HepG2 (cell line): ENCODE results near the gene PLCB1. TPM values are rescaled to one million over a fixed set of nuclear protein-coding genes. Genes with fewer than 3 reads are reported as not detected.
A peak's percentile ranks its signal among the peaks of the same experiment; 100 is the strongest.

Experiments
- ATF7 ChIP-seq, 2 experiments: fragments of 450-650 bp in 1 of 2; sonication (generic) in 1 of 2; formaldehyde crosslinking in 1 of 2; IDR thresholded peaks; 2 replicates each; pipeline versions ENCODE4 v1.4.0 to v1.6.1; 2016 to 2020; ENCODE audit warnings: antibody characterized with exemption in 1 of 2, mild to moderate bottlenecking in 1 of 2, missing genetic modification reagents in 1 of 2
- CBX1 ChIP-seq: IDR thresholded peaks from one replicate; pipeline ENCODE4 v1.6.1; 2016; ENCODE audit warnings: antibody characterized with exemption, low read depth
- CREB1 ChIP-seq, 2 experiments: fragments of 450-650 bp in 1 of 2; IDR thresholded peaks; 2 replicates each; pipeline ENCODE4 v1.6.1; 2016 to 2017; ENCODE audit warnings: control low read depth in 1 of 2, mild to moderate bottlenecking in 1 of 2, missing compliant biosample characterization in 1 of 2, missing genetic modification characterization in 1 of 2
- ELF1 ChIP-seq: sonication (generic); formaldehyde crosslinking; IDR thresholded peaks from 2 replicates; pipeline ENCODE4 v1.4.0; 2020; ENCODE audit warnings: missing genetic modification reagents
- FOXP1 ChIP-seq, 2 experiments: fragments of 450-650 bp in 1 of 2; IDR thresholded peaks; 2 replicates each; pipeline ENCODE4 v1.6.1; 2017 to 2018; ENCODE audit warnings: antibody characterized with exemption in 1 of 2
- GTF3A ChIP-seq: sonication (generic); formaldehyde crosslinking; conservative IDR thresholded peaks from 2 replicates; pipeline ENCODE4 v1.4.0; 2020; ENCODE audit warnings: mild to moderate bottlenecking, missing genetic modification reagents
- KLF13 ChIP-seq: sonication (generic); formaldehyde crosslinking; IDR thresholded peaks from 2 replicates; pipeline ENCODE4 v1.4.0; 2020; ENCODE audit warnings: mild to moderate bottlenecking, missing genetic modification reagents
- MAFF ChIP-seq: IDR thresholded peaks from 2 replicates; pipeline ENCODE4 v1.6.1; 2011; ENCODE audit warnings: low read depth, low read length, improper control_type of control experiment
- NR1H2 ChIP-seq: sonication (generic); formaldehyde crosslinking; IDR thresholded peaks from 2 replicates; pipeline ENCODE4 v1.8.1; 2022; ENCODE audit warnings: low read depth, missing genetic modification reagents, borderline replicate concordance
- PHF21A ChIP-seq: sonication (generic); formaldehyde crosslinking; IDR thresholded peaks from 2 replicates; pipeline ENCODE4 v1.5.0; 2020; ENCODE audit warnings: mild to moderate bottlenecking, missing genetic modification reagents
- POLR2G ChIP-seq: fragments of 200-400 bp; formaldehyde crosslinking; IDR thresholded peaks from 2 replicates; pipeline ENCODE4 v1.6.1; 2018; ENCODE audit warnings: mild to moderate bottlenecking, low read depth, low read length, moderate library complexity
- RARA ChIP-seq: IDR thresholded peaks from 2 replicates; pipeline ENCODE4 v1.6.1; 2016; ENCODE audit warnings: missing genetic modification reagents, missing compliant biosample characterization
- RARG ChIP-seq: sonication (generic); formaldehyde crosslinking; IDR thresholded peaks from 2 replicates; pipeline ENCODE4 v1.4.0; 2020; ENCODE audit warnings: low read depth, mild to moderate bottlenecking, missing genetic modification reagents
- RBFOX2 ChIP-seq: fragments of 200-400 bp; formaldehyde crosslinking; IDR thresholded peaks from 2 replicates; pipeline ENCODE4 v1.6.1; 2017; ENCODE audit warnings: low read depth, mild to moderate bottlenecking, low read length
- RFX5 ChIP-seq: IDR thresholded peaks from 2 replicates; pipeline ENCODE4 v1.6.1; 2011; ENCODE audit warnings: low read depth, low read length, improper control_type of control experiment
- SMARCC2 ChIP-seq: fragments of 450-650 bp; IDR thresholded peaks from 2 replicates; pipeline ENCODE4 v1.6.1; 2017; ENCODE audit warnings: antibody characterized with exemption, mild to moderate bottlenecking
- SRF ChIP-seq: IDR thresholded peaks from 2 replicates; pipeline ENCODE4 v1.6.1; 2011; ENCODE audit warnings: mild to moderate bottlenecking, low read depth, low read length, moderate library complexity
- SRY ChIP-seq: sonication (generic); formaldehyde crosslinking; IDR thresholded peaks from 2 replicates; pipeline ENCODE4 v1.8.0; 2022; ENCODE audit warnings: mild to moderate bottlenecking, missing genetic modification reagents
- THYN1 ChIP-seq: sonication (generic); formaldehyde crosslinking; IDR thresholded peaks from 2 replicates; pipeline ENCODE4 v1.8.1; 2023; ENCODE audit warnings: low read depth, mild to moderate bottlenecking, moderate library complexity, missing genetic modification reagents, borderline replicate concordance
- TOPORS ChIP-seq: sonication (generic); formaldehyde crosslinking; IDR thresholded peaks from 2 replicates; pipeline ENCODE4 v1.8.0; 2023; ENCODE audit warnings: mild to moderate bottlenecking, missing genetic modification reagents
- ZNF282 ChIP-seq: fragments of 450-650 bp; IDR thresholded peaks from 2 replicates; pipeline ENCODE4 v1.6.1; 2018; ENCODE audit not compliant: partially characterized antibody
- ZNF337 ChIP-seq: sonication (generic); formaldehyde crosslinking; IDR thresholded peaks from 2 replicates; pipeline ENCODE4 v1.5.1; 2020; ENCODE audit warnings: missing genetic modification reagents, low read depth, mild to moderate bottlenecking, borderline replicate concordance
- ZNF468 ChIP-seq: sonication (generic); formaldehyde crosslinking; IDR thresholded peaks from 2 replicates; pipeline ENCODE4 v1.8.0; 2022; ENCODE audit warnings: mild to moderate bottlenecking, moderate library complexity, missing genetic modification reagents
- ZNF780A ChIP-seq: sonication (generic); formaldehyde crosslinking; IDR thresholded peaks from 2 replicates; pipeline ENCODE4 v1.8.0; 2022; ENCODE audit warnings: mild to moderate bottlenecking, missing genetic modification reagents, moderate library complexity
- ZNF841 ChIP-seq: sonication (generic); formaldehyde crosslinking; IDR thresholded peaks from 2 replicates; pipeline ENCODE4 v1.8.1; 2023; ENCODE audit warnings: missing genetic modification reagents, borderline replicate concordance
- ZNF850 ChIP-seq: sonication (generic); formaldehyde crosslinking; conservative IDR thresholded peaks from 2 replicates; pipeline ENCODE4 v1.9.0; 2021; ENCODE audit warnings: mild to moderate bottlenecking, missing genetic modification reagents
- polyA plus RNA-seq, 8 experiments: library from polyadenylated mRNA; depleted of rRNA in 3 of 8; stranded (reverse) in 7 of 8; unstranded in 1 of 8; fragments of >200 nt; fragmentation: Illumina TruSeq in 4 of 8; extraction: Trizol in 4 of 8; gene quantifications; 2 replicates each; pipeline versions ENCODE4 v1.2.1 to v1.2.3, GENCODE V29; 2011 to 2016; ENCODE audit warnings: low read depth in 4 of 8, missing spikeins in 1 of 8, mixed read lengths in 1 of 8; ENCODE audit not compliant: insufficient read depth in 1 of 8
- total RNA-seq, 5 experiments: library from RNA; depleted of rRNA; stranded (reverse); fragments of >200 nt; fragmentation: Illumina TruSeq; extraction: Trizol; gene quantifications; 2 replicates each; pipeline ENCODE4 v1.2.3, GENCODE V29; 2016; ENCODE audit warnings: low read depth in 1 of 5
- TF ChIP-seq, protein P1 (sequence below): sonication (generic); formaldehyde crosslinking; IDR thresholded peaks from 2 replicates; pipeline ENCODE4 v1.5.1; 2020; ENCODE audit warnings: missing genetic modification reagents, mild to moderate bottlenecking, borderline replicate concordance

PLCB1 gene
- total and polyA plus RNA-seq, 2 of the 13 experiments (the other 11 are each of a cell fraction or from before 2014, with no cell fraction given), result 42.4 to 55.9 TPM

GRCh38 chr20:8131598-8132483, at the start of gene PLCB1 (continued):
- TF ChIP-seq NR1H2 (no peak; the same call in 1 of the 2 replicates), CREB1 (IDR thresholded peaks at IDR 0.05) (no peak), CREB1 (CRISPR knock-in tag; IDR thresholded peaks at IDR 0.05) (no peak), RARG (CRISPR knock-in tag) (no peak), ZNF841 (no peak), GTF3A (CRISPR knock-in tag) (no peak), ZNF468 (CRISPR knock-in tag) (no peak), THYN1 (CRISPR knock-in tag) (no peak), ZNF780A (CRISPR knock-in tag) (no peak; the same call in 1 of the 2 replicates), SRF (0 out of 2 replicates have a peak, but pooled peaks have one; percentile 23), RFX5 (no peak; the same call in 1 of the 2 replicates), ZNF282 (no peak), CBX1 (peak; percentile 91), FOXP1 (IDR thresholded peaks at IDR 0.05) (no peak), FOXP1 (CRISPR knock-in tag; IDR thresholded peaks at IDR 0.05) (no peak; the same call in 1 of the 2 replicates), ZNF337 (CRISPR knock-in tag) (no peak), PHF21A (CRISPR knock-in tag) (no peak), RARA (peak; percentile 78), SRY (0 out of 2 replicates have a peak, but pooled peaks have one; percentile 46), MAFF (no peak), TOPORS (no peak; the same call in 1 of the 2 replicates), RBFOX2 (peak; percentile 84), ZNF850 (CRISPR knock-in tag) (no peak), ATF7 (IDR thresholded peaks at IDR 0.05) (no peak), ATF7 (CRISPR knock-in tag; IDR thresholded peaks at IDR 0.05) (no peak), SMARCC2 (no peak), KLF13 (no peak), ELF1 (CRISPR knock-in tag) (peak; percentile 78), POLR2G (peak; percentile 65)
- TF ChIP-seq, protein P1, sequence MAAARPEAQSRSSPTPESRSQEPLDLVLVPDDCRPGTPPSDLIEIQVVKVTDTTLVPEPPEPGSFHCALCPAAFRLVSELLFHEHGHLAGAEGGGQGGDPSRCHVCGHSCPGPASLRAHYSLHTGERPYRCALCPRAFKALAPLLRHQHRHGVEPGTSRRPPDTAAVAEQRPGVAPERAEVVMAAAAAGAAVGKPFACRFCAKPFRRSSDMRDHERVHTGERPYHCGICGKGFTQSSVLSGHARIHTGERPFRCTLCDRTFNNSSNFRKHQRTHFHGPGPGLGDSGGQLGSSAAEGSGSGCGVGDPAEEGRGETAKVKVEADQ, result peak; percentile 55; the same call in 1 of the 2 replicates
